Midbrain (tissue), 1 donor: ENCODE results near the gene DPF1.
"Not testable (repeated sequence)": the region's sequence is repeated elsewhere in the genome, so short reads cannot be mapped to it uniquely, and the experiment has no call there.

Source experiments
- DNase-seq: peaks from one replicate; lab custom pipeline; 2025; lab: John Stamatoyannopoulos, UW

The DPF1 gene

GRCh38 chr19:38224014-38224862 is at the start of gene DPF1:
TSS of gene DPF1 (minus strand) at chr19:38224222. CDS start at chr19:38224142, 80 bp downstream.
- DNase-seq, result peak; percentile 72

- DNase-seq, result no peak
Measured at GRCh38 chr19:38273499-38273898, 49.5 kb upstream of the DPF1 start.

DNA sequence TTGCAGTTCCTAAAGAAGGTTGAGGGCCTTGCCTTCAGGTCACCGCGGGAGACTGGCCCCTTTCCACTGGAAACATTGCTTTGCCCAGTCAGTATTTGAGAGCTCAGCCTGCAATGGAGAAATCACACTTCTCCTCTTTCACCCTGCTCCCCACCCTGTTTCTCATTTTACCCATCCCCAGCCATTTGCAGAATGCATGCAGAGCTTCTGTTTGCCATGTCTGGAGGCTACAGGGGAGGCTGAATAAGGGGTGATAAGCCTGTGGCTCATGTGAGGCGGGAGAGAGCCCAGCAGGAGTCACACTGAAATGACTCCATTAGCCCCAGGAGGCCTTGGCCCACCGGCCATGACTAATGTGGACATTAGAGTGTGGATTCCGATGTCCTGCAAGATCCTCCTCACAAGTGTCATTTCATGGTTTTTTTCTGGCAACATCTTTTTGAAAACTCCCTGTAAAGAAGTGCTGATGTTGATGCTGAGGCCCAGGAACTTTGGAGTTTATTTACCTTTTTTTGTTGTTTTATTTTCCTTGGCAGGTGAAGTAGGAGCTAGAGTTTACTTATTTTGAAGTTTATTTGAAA is 46.7 kb upstream of the DPF1 start:
- DNase-seq, result no peak

GRCh38 chr19:38268539-38268938 is 44.5 kb upstream of the DPF1 start:
- no peak for DNase-seq

DNA sequence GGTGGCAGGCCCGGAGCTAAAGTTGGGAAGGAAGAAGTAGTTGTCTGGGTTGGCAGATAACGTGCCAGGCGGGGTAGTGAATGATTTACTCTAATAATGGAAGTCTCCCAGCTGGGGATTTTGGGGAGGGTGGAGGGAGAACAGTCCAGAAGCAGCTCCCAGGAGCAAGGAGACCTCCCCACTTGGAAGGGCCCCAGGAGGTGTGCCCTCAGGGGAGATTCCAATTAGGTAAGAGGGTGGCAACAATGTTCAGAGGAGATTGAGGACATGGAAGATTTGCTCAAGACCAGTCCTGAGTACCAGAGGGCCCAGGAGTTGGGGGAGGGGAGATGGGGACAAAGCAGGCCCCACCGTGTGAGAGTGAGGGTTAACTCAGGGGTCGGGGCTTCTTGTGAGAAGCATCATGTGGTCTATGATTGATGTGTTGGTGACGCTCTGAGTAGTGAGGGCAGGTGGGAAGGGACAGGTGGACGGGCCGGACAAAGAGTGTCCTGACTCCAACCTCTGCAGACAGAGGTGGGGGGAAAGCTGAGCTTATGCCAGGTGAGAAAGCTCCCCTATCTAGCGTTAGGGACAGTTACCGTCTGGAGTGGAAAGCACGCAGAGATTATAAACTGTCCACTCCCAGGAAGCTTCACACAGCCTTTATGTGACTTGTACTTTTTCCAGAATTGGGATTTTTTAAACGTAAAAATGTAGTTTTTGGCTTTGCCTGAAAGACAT is 43.9 kb upstream of the DPF1 start:
- DNase-seq, result no peak

DNA sequence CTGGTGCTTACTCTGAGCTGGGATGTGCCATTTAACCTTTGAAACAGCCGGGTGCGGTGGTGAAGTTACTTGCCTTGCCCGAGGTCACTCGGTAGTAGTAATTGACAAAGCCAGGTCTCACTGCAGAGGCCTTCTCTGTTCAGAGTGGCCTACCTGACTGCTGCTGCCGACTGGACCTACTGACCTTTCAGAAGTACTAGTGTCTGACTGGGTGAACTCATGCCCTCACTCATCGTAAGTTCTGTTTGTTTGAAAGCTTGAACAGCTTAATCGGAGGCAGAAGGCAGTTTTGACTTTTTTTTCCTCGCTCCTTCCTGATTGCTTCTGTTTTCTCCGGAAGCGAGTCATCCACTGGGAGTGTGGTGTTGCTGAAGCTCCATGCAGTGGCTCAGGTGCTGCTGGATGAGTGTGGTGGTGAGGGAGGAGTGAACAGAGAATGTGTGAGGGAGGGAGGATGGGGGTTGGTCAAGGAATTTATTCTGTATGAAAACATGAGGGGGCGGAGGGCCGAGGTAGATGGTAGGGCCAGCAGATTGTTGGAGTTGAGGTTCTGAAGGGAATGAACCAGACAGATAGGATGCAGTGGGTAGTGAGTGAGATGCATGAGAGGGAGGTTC is 43.1 kb upstream of the DPF1 start:
- DNase-seq, result no peak

GRCh38 chr19:38265921-38266429 is 42.0 kb upstream of the DPF1 start:
- no peak for DNase-seq

DNA sequence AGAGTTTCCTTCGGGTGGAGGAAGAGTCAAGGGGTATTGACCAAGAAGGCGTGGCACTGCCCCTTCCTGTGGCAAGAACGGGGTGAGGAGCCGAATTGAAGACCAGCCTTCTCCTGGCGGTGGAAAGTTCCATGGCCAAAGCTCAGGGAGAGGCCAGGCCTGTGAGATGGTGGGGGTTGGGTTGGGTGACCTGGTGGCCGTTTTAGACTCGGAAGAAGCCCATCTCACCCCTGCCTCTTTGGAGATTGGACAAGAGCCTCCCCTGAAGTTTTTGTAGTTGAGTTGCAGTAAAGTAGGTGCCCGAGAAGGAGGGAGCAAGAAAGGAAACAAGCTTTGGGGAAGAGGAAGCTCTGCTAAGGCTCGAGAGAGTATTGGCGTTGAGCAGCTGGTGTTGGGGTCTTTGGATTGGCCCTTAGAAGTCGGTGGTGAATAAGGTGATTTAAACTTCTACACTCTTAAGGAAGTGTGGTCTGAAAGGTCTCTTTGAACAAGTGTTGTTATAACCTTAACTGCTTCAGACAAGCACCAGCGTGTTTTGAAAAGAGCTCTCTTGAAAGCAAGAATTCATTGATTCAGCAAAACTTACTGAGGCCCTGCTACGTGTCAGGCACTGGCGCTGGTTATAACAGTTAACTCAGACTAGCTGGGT is 41.3 kb upstream of the DPF1 start:
- peak; percentile 27 for DNase-seq

- DNase-seq, result no peak
Measured at GRCh38 chr19:38264486-38265212, 40.6 kb upstream of the DPF1 start, which contains the start of gene SPINT2. TSS of gene SPINT2 (plus strand) at chr19:38264573. CDS start at chr19:38264893, 320 bp downstream.

DNA sequence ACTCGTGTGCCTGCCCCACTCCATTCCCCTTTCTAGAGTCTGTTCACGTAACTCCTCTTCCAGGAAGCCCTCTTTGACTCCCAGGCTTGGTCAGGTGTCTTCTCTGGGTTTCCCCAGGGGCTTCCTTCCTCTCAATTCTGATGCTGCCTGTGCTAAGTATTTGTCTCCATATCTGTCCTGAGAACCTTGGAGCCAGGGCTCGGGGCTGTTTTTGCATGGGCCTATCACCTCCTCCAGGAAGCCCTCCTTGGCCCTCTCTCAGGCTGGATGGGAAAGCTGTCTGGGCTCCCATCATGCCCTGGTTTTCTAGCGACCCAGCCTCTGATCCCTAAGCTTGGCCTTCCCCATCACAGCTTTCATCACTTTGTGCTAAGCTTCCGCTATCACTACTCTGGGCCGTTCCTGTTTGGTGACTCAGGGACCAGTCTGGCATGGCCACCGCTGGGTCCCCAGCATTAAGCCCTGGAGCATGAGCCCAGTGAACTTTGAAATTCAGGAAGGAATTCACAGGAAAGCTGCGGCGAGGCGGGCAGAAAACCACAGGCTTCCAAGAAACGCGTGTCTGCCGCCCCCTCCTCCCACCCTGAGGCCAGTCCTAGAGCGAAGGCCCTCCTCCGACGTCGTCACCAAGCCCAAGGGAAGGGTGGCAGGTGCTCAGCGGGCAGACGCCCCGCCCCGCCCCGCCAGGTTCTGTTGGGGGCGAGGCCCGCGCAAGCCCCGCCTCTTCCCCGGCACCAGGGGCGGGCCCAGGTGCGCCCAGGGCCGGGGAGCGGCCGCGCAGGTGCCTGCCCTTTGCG is 39.9 kb upstream of the DPF1 start:
- no peak for DNase-seq

DNA sequence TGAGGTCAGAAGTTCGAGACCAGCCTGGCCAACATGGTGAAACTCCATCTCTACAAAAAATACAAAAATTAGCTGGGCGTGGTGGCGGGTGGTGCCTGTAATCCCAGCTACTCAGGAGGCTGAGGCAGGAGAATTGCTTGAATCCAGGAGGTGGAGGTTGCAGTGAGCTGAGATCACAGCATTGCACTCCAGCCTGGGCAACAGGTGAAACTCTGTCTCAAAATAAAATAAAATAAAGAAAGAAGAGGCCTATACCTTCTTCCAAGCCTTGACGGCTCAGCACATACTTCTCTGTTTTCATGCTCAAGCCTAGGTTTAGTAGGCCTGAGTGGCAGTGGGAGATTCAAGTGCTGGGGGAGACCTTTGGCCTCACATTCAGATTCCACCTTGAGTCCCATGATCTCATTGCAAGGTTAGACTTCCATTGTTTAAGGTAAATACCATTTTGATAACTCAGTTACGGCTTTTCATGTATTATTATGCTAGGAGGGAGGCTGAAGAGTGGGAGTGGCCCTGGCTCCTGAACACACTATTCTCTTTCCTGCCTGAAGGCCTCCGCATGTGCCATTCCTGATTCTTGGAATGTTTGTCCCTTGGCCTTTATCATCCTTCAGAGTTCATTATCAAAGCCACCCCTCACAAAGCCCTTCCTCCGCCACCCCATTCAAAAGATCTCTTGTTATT is 38.7 kb upstream of the DPF1 start:
- DNase-seq, result no peak

- not testable (repeated sequence) for DNase-seq
Measured at GRCh38 chr19:38261942-38262341, 37.9 kb upstream of the DPF1 start.

GRCh38 chr19:38255383-38256014 is 31.5 kb upstream of the DPF1 start:
- DNase-seq, result no peak

- DNase-seq, result no peak
Measured at GRCh38 chr19:38253788-38254187, 29.8 kb upstream of the DPF1 start.

GRCh38 chr19:38252941-38253691 is 29.1 kb upstream of the DPF1 start:
- DNase-seq, result peak; percentile 92

GRCh38 chr19:38252385-38252784 is 28.4 kb upstream of the DPF1 start:
- no peak for DNase-seq

- DNase-seq, result peak; percentile 51
Measured at GRCh38 chr19:38251564-38252051, 27.6 kb upstream of the DPF1 start.
